Esophagus squamous epithelium (tissue), 5 donors: ENCODE data around the gene STK24. TPM values are rescaled to one million over a fixed set of nuclear protein-coding genes. Genes with fewer than 3 reads are reported as not detected.

Source experiments
- DNase-seq: peaks from one replicate; lab custom pipeline; 2025; lab: John Stamatoyannopoulos, UW
- H3K27ac ChIP-seq, 4 donors: fragments of 200-600 bp; sonication (generic); one replicate each; pipeline ENCODE4 v1.5.1; 2016 to 2019; ENCODE audit warnings: mild to moderate bottlenecking in 1 of 4
- H3K27me3 ChIP-seq, 4 donors: fragments of 200-600 bp; sonication (generic); 1 replicate in 3 of 4; 2 replicates in 1 of 4; pipeline versions ENCODE4 v1.5.1 to v1.6.0; 2017 to 2021; ENCODE audit warnings: antibody characterized with exemption in 1 of 4
- H3K36me3 ChIP-seq, 3 donors: fragments of 200-600 bp; sonication (generic); one replicate each; pipeline ENCODE4 v1.5.1; 2016 to 2019
- H3K4me1 ChIP-seq, 3 donors: fragments of 200-600 bp; sonication (generic); one replicate each; pipeline ENCODE4 v1.5.1; 2017 to 2019
- H3K4me3 ChIP-seq, 4 donors: fragments of 200-600 bp; sonication (generic); 1 replicate in 3 of 4; 2 replicates in 1 of 4; pipeline ENCODE4 v1.5.1; 2016 to 2019; ENCODE audit warnings: mild to moderate bottlenecking in 2 of 4, moderate library complexity in 1 of 4
- H3K9me3 ChIP-seq, 3 donors: fragments of 200-600 bp; sonication (generic); one replicate each; pipeline ENCODE4 v1.5.1; 2016 to 2019
- CTCF ChIP-seq, 6 experiments: fragments of 450-650 bp in 4 of 6; fragments of 200-600 bp in 2 of 6; sonication (generic) in 2 of 6; IDR thresholded peaks; one replicate each; pipeline ENCODE4 v1.5.1; 2016 to 2019; ENCODE audit warnings: antibody characterized with exemption in 6 of 6, mild to moderate bottlenecking in 4 of 6, moderate library complexity in 4 of 6
- POLR2A ChIP-seq, 4 donors: fragments of 450-650 bp; IDR thresholded peaks; one replicate each; pipeline ENCODE4 v1.6.1; 2017; ENCODE audit warnings: antibody characterized with exemption in 4 of 4, mild to moderate bottlenecking in 4 of 4, moderate library complexity in 3 of 4
- WGBS, 2 donors: methylation state at CpG; one replicate each; pipeline ENCODE4 v1.1.5; 2018; 5-methylcytosine and 5-hydroxymethylcytosine counted together
- intact Hi-C: fragments of 100-400 bp; cut with DNase I; formaldehyde crosslinking; loops from one replicate; pipeline ENCODE4 v1.15.0; 2022
- total RNA-seq, 4 donors: library from RNA; depleted of rRNA; stranded (reverse); fragments of >200 nt; gene quantifications; one replicate each; pipeline ENCODE4 v1.1.0, GENCODE V29; 2016
- donor health status: DM: yes; HTN: yes; CAD: no.

STK24 gene
- total RNA-seq, 4 donors from 2014 or later, result 119 to 156 (median 130) TPM

GRCh38 chr13:98525456-98526181 lies 51.3 kb downstream of the STK24 start:
- H3K4me3 ChIP-seq, result no peak overlapping the region
- H3K4me1 ChIP-seq, result peaks cover 5 to 95% (median 70%) of the 10 kb centered on the region in 3 donors
- H3K27me3 ChIP-seq, result no peaks in the 10 kb centered on the region
- 72 to 77% methylated on average over 11 to 15 of the region's 18 CpGs for WGBS, 2 donors
- intact Hi-C loops, result no loop called here
- H3K9me3 ChIP-seq, result no peaks in the 10 kb centered on the region
- H3K36me3 ChIP-seq, result peaks cover 0 to 12% (median 0%) of the 10 kb centered on the region in 3 donors
- TF ChIP-seq CTCF (IDR thresholded peaks at IDR 0.05) (no peak), POLR2A (IDR thresholded peaks at IDR 0.05) (no peak)
- no peak for DNase-seq
- peak overlapping the region in 1 of 4 donors; percentile 12 for H3K27ac ChIP-seq

- DNase-seq, result no peak
- 82 to 89% methylated on average over 6 to 8 of the region's 11 CpGs for WGBS, 2 donors
- H3K4me3 ChIP-seq, result no peak overlapping the region
- peaks cover 0 to 12% (median 0%) of the 10 kb centered on the region in 3 donors for H3K36me3 ChIP-seq
- peaks cover 5 to 93% (median 76%) of the 10 kb centered on the region in 3 donors for H3K4me1 ChIP-seq
- intact Hi-C loops, result no loop called here
- no peak overlapping the region for H3K27ac ChIP-seq
- TF ChIP-seq POLR2A (IDR thresholded peaks at IDR 0.05), result no peak
- TF ChIP-seq CTCF (IDR thresholded peaks at IDR 0.05), result no peak
- H3K27me3 ChIP-seq, result no peaks in the 10 kb centered on the region
- H3K9me3 ChIP-seq, result no peaks in the 10 kb centered on the region
Measured at GRCh38 chr13:98524793-98525192, 52.1 kb downstream of the STK24 start.

DNA sequence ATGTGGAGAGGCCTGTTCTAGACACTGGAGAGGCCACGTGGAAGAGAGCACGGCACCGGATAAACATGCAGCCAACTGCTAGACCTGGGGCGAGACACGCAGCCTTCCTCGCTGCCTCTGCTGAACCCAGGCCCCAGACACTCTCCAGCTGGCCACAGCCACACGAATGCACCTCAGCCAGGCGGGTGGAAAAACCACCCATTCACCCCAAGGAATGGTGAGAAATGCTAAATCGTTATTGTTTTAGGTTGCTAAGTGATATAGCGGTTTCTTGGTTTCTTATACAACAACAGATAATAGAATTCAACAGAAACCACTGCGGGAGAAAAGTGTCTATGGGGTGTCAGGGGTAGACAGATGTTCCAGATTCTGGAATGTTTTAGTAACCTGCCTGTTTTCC lies 52.5 kb downstream of the STK24 start:
- Histone ChIP-seq H3K9me3 (no peaks in the 10 kb centered on the region), H3K27me3 (no peaks in the 10 kb centered on the region), H3K27ac (no peak overlapping the region), H3K36me3 (peaks cover 0 to 12% (median 0%) of the 10 kb centered on the region in 3 donors), H3K4me1 (peaks cover 5 to 90% (median 73%) of the 10 kb centered on the region in 3 donors), H3K4me3 (no peak overlapping the region)
- 68 to 89% methylated on average over 3 to 8 of the region's 11 CpGs for WGBS, 2 donors
- TF ChIP-seq POLR2A (IDR thresholded peaks at IDR 0.05) (no peak), CTCF (IDR thresholded peaks at IDR 0.05) (no peak)
- no peak for DNase-seq
- intact Hi-C loops, result no loop called here

- TF ChIP-seq POLR2A (IDR thresholded peaks at IDR 0.05) (no peak), CTCF (IDR thresholded peaks at IDR 0.05) (no peak)
- 73% methylated on average over 8 of the region's 16 CpGs; no CpG with 5 or more reads in 1 of the 2 donors for WGBS, 2 donors
- H3K9me3 ChIP-seq, result no peaks in the 10 kb centered on the region
- H3K4me3 ChIP-seq, result no peak overlapping the region
- DNase-seq, result no peak
- intact Hi-C loops, result no loop called here
- H3K27ac ChIP-seq, result peak overlapping the region in 1 of 4 donors; percentile 13
- peaks cover 5 to 87% (median 65%) of the 10 kb centered on the region in 3 donors for H3K4me1 ChIP-seq
- peaks cover 0 to 19% (median 0%) of the 10 kb centered on the region in 3 donors for H3K36me3 ChIP-seq
- no peaks in the 10 kb centered on the region for H3K27me3 ChIP-seq
Measured at GRCh38 chr13:98523455-98524102, 53.3 kb downstream of the STK24 start.

- Histone ChIP-seq H3K9me3 (no peaks in the 10 kb centered on the region), H3K4me1 (peaks cover 5 to 86% (median 60%) of the 10 kb centered on the region in 3 donors), H3K27me3 (no peaks in the 10 kb centered on the region), H3K36me3 (peaks cover 0 to 23% (median 0%) of the 10 kb centered on the region in 3 donors), H3K27ac (no peak overlapping the region), H3K4me3 (no peak overlapping the region)
- TF ChIP-seq CTCF (IDR thresholded peaks at IDR 0.05) (no peak), POLR2A (IDR thresholded peaks at IDR 0.05) (no peak)
- intact Hi-C loops, result no loop called here
- DNase-seq, result no peak
- WGBS, 2 donors, result 78 to 83% methylated on average over 3 to 4 of the region's 5 CpGs
Measured at GRCh38 chr13:98522371-98522770, 54.5 kb downstream of the STK24 start.
